ENCODE data around the gene AOX1. TPM values are rescaled to one million over a fixed set of nuclear protein-coding genes. Genes with fewer than 3 reads are reported as not detected.
"Not testable (repeated sequence)": the region's sequence is repeated elsewhere in the genome, so short reads cannot be mapped to it uniquely, and the experiment has no call there.

The AOX1 gene
- total RNA-seq, 1 donor from 2014 or later, result 2.1 TPM

GRCh38 chr2:200703926-200704637, 118.3 kb downstream of the AOX1 start:
- Histone ChIP-seq H3K27me3 (ENCODE audit: control insufficient read depth in 3 of 3, insufficient read depth in 3 of 3, low read length in 3 of 3) (no peaks in the 10 kb centered on the region), H3K9ac (ENCODE audit: low read depth in 1 of 3, low read length in 3 of 3) (no peak overlapping the region), H3K4me3 (ENCODE audit: low read length in 3 of 3) (no peak overlapping the region), H3K9me3 (ENCODE audit: control insufficient read depth in 3 of 3, low read length in 3 of 3) (no peaks in the 10 kb centered on the region), H3K36me3 (ENCODE audit: control insufficient read depth in 3 of 3, insufficient read depth in 3 of 3, low read length in 3 of 3) (no peaks in the 10 kb centered on the region), H3K4me1 (ENCODE audit: control insufficient read depth in 3 of 3, insufficient read depth in 3 of 3, low read length in 3 of 3) (no peaks in the 10 kb centered on the region), H3K27ac (ENCODE audit: low read depth, low read length) (no peak overlapping the region)

- no peaks in the 10 kb centered on the region for H3K4me1 ChIP-seq (ENCODE audit: control insufficient read depth in 3 of 3, insufficient read depth in 3 of 3, low read length in 3 of 3)
- H3K4me3 ChIP-seq (ENCODE audit: low read length in 3 of 3), result no peak overlapping the region
- no peaks in the 10 kb centered on the region for H3K9me3 ChIP-seq (ENCODE audit: control insufficient read depth in 3 of 3, low read length in 3 of 3)
- H3K9ac ChIP-seq (ENCODE audit: low read depth in 1 of 3, low read length in 3 of 3), result no peak overlapping the region
- no peaks in the 10 kb centered on the region for H3K36me3 ChIP-seq (ENCODE audit: control insufficient read depth in 3 of 3, insufficient read depth in 3 of 3, low read length in 3 of 3)
- H3K27me3 ChIP-seq (ENCODE audit: control insufficient read depth in 3 of 3, insufficient read depth in 3 of 3, low read length in 3 of 3), result no peaks in the 10 kb centered on the region
- no peak overlapping the region for H3K27ac ChIP-seq (ENCODE audit: low read depth, low read length)
Observed at GRCh38 chr2:200705305-200706041, 119.7 kb downstream of the AOX1 start.

- Histone ChIP-seq H3K4me1 (ENCODE audit: control insufficient read depth in 3 of 3, insufficient read depth in 3 of 3, low read length in 3 of 3) (peaks cover 0 to 7% (median 7%) of the 10 kb centered on the region in 3 donors), H3K4me3 (ENCODE audit: low read length in 3 of 3) (no peak overlapping the region), H3K9ac (ENCODE audit: low read depth in 1 of 3, low read length in 3 of 3) (no peak overlapping the region), H3K9me3 (ENCODE audit: control insufficient read depth in 3 of 3, low read length in 3 of 3) (no peaks in the 10 kb centered on the region), H3K27ac (ENCODE audit: low read depth, low read length) (no peak overlapping the region), H3K27me3 (ENCODE audit: control insufficient read depth in 3 of 3, insufficient read depth in 3 of 3, low read length in 3 of 3) (no peaks in the 10 kb centered on the region), H3K36me3 (ENCODE audit: control insufficient read depth in 3 of 3, insufficient read depth in 3 of 3, low read length in 3 of 3) (no peaks in the 10 kb centered on the region)
Observed at GRCh38 chr2:200708943-200709342, 123.1 kb downstream of the AOX1 start.

DNA sequence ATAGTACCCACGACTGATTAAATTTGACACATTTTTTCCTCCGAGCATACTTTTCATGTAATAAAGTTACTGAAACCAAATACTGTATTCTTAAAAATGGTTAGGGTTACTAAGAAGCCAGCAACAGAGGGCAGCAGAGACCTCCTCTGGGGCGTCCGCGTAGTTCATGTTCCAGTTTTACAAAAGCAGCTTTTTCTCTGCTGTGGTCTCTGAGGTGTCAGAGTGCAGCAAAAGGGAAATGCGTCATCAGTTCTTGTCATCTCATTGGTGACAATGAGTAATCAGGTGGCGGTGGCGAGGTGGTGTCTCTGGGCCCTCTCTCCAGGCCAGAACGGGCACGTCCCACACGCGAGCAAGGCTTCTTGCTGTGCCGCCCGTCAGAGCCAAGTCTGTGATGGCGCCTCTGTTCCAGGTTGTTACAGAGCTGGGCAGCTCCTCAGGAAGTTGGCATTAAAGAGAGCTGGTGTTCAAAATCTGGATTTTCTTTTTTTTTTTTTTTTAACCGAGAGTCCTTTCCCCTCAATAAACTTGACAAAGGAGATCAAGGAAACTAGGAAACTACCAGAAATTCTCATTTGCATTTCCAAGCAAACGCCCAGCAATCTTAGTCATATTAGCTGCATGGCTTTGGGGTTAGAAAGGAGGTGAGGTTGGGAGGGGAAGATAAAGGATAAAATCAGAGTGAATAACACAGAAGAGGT, 127.3 kb downstream of the AOX1 start:
- Histone ChIP-seq H3K36me3 (ENCODE audit: control insufficient read depth in 3 of 3, insufficient read depth in 3 of 3, low read length in 3 of 3) (no peaks in the 10 kb centered on the region), H3K27ac (ENCODE audit: low read depth, low read length) (peak overlapping the region; percentile 70), H3K27me3 (ENCODE audit: control insufficient read depth in 3 of 3, insufficient read depth in 3 of 3, low read length in 3 of 3) (no peaks in the 10 kb centered on the region), H3K9me3 (ENCODE audit: control insufficient read depth in 3 of 3, low read length in 3 of 3) (no peaks in the 10 kb centered on the region), H3K9ac (ENCODE audit: low read depth in 1 of 3, low read length in 3 of 3) (peak overlapping the region; percentile 25 to 76 (median 34)), H3K4me1 (ENCODE audit: control insufficient read depth in 3 of 3, insufficient read depth in 3 of 3, low read length in 3 of 3) (peaks cover 0 to 7% (median 7%) of the 10 kb centered on the region in 3 donors), H3K4me3 (ENCODE audit: low read length in 3 of 3) (peak overlapping the region; percentile 67 to 80 (median 75))

- Histone ChIP-seq H3K4me3 (ENCODE audit: low read length in 3 of 3) (peak overlapping the region; percentile 67 to 80 (median 75)), H3K27me3 (ENCODE audit: control insufficient read depth in 3 of 3, insufficient read depth in 3 of 3, low read length in 3 of 3) (no peaks in the 10 kb centered on the region), H3K4me1 (ENCODE audit: control insufficient read depth in 3 of 3, insufficient read depth in 3 of 3, low read length in 3 of 3) (peaks cover 0 to 7% (median 7%) of the 10 kb centered on the region in 3 donors), H3K27ac (ENCODE audit: low read depth, low read length) (peak overlapping the region; percentile 70), H3K36me3 (ENCODE audit: control insufficient read depth in 3 of 3, insufficient read depth in 3 of 3, low read length in 3 of 3) (no peaks in the 10 kb centered on the region), H3K9ac (ENCODE audit: low read depth in 1 of 3, low read length in 3 of 3) (peak overlapping the region in 2 of 3 donors; percentile 34 to 76), H3K9me3 (ENCODE audit: control insufficient read depth in 3 of 3, low read length in 3 of 3) (no peaks in the 10 kb centered on the region)
Observed at GRCh38 chr2:200713704-200714064, 127.9 kb downstream of the AOX1 start.

DNA sequence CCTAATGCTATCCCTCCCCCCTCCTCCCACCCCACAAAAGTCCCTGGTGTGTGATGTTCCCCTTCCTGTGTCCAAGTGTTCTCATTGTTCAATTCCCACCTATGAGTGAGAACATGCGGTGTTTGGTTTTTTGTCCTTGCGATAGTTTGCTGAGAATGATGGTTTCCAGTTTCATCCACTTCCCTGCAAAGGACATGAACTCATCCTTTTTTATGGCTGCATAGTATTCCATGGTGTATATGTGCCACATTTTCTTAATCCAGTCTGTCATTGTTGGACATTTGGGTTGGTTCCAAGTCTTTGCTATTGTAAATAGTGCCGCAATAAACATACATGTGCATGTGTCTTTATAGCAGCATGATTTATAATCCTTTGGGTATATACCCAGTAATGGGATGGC, 129.2 kb downstream of the AOX1 start:
- H3K9me3 ChIP-seq (ENCODE audit: control insufficient read depth in 3 of 3, low read length in 3 of 3); H3K27ac ChIP-seq (ENCODE audit: low read depth, low read length); H3K27me3 ChIP-seq (ENCODE audit: control insufficient read depth in 3 of 3, insufficient read depth in 3 of 3, low read length in 3 of 3); H3K9ac ChIP-seq (ENCODE audit: low read depth in 1 of 3, low read length in 3 of 3); H3K36me3 ChIP-seq (ENCODE audit: control insufficient read depth in 3 of 3, insufficient read depth in 3 of 3, low read length in 3 of 3); H3K4me3 ChIP-seq (ENCODE audit: low read length in 3 of 3); H3K4me1 ChIP-seq (ENCODE audit: control insufficient read depth in 3 of 3, insufficient read depth in 3 of 3, low read length in 3 of 3): not testable (repeated sequence)

DNA sequence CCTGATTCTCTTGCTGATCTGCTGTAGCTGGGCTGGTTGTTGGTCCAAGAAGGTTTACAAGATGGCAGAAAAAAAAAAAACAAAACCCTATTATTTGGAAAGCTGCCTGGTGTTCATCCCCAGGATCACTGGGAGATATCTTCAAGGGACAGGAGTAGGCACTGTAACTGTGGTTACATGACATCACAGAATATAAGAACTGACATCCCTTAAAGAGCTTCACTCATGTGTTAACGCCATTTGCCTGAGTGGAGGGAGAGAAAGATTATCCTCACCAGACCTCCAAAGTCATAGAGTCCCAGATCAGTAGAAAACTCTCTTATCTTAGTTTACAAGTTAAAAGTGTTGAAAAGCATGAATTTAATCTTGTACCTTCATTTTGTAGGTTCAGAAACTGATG, 130.6 kb downstream of the AOX1 start:
- Histone ChIP-seq H3K36me3 (ENCODE audit: control insufficient read depth in 3 of 3, insufficient read depth in 3 of 3, low read length in 3 of 3) (no peaks in the 10 kb centered on the region), H3K9ac (ENCODE audit: low read depth in 1 of 3, low read length in 3 of 3) (no peak overlapping the region), H3K4me1 (ENCODE audit: control insufficient read depth in 3 of 3, insufficient read depth in 3 of 3, low read length in 3 of 3) (peaks cover 0 to 7% (median 7%) of the 10 kb centered on the region in 3 donors), H3K27me3 (ENCODE audit: control insufficient read depth in 3 of 3, insufficient read depth in 3 of 3, low read length in 3 of 3) (no peaks in the 10 kb centered on the region), H3K4me3 (ENCODE audit: low read length in 3 of 3) (no peak overlapping the region), H3K9me3 (ENCODE audit: control insufficient read depth in 3 of 3, low read length in 3 of 3) (no peaks in the 10 kb centered on the region), H3K27ac (ENCODE audit: low read depth, low read length) (no peak overlapping the region)

Other genes with a start within 250 kb of the AOX1 start
- gene KCTD18, start 75.9 kb upstream of the AOX1 start, total RNA-seq, result 11.5 TPM
- 1.0 TPM for gene SGO2, start 59.8 kb upstream of the AOX1 start, total RNA-seq
- gene BZW1, start 225.9 kb downstream of the AOX1 start, total RNA-seq, result 180 TPM

All from skeletal muscle tissue (tissue), 4 donors.